Kidney (tissue), 14 donors: ENCODE data around the gene BRINP3. TPM values are rescaled to one million over a fixed set of nuclear protein-coding genes. Genes with fewer than 3 reads are reported as not detected.

Experiments
- DNase-seq, 5 donors: peaks; one replicate each; pipeline ENCODE4 v3.0.0-alpha.2; 2013 to 2020
- FAIRE-seq: peaks from 2 replicates; lab custom pipeline; 2012; peaks lifted over from hg19 to GRCh38; lab: Jason Lieb, UNC
- H3K27ac ChIP-seq, 2 donors: one replicate each; pipeline ENCODE4 v1.7.0; 2013; ENCODE audit warnings: low read depth in 2 of 2, low read length in 2 of 2, inconsistent platforms in 1 of 2
- H3K27me3 ChIP-seq: one replicate; pipeline ENCODE4 v1.7.1; 2013; ENCODE audit warnings: low read length, inconsistent platforms; ENCODE audit not compliant: control insufficient read depth, insufficient read depth
- H3K36me3 ChIP-seq, 3 donors: one replicate each; pipeline versions ENCODE4 v1.7.0 to v1.7.1; 2013; ENCODE audit warnings: low read length in 3 of 3, control low read depth in 1 of 3, inconsistent platforms in 1 of 3; ENCODE audit not compliant: insufficient read depth in 3 of 3, control insufficient read depth in 2 of 3
- H3K4me1 ChIP-seq, 3 donors: one replicate each; pipeline versions ENCODE4 v1.7.0 to v1.7.1; 2013; ENCODE audit warnings: low read length in 3 of 3, inconsistent platforms in 1 of 3, low read depth in 1 of 3; ENCODE audit not compliant: control insufficient read depth in 2 of 3, insufficient read depth in 2 of 3
- H3K4me3 ChIP-seq, 3 donors: one replicate each; pipeline versions ENCODE4 v1.7.0 to v1.8.1; 2013; ENCODE audit warnings: low read length in 3 of 3, control low read depth in 1 of 3, inconsistent platforms in 1 of 3
- H3K9ac ChIP-seq, 3 donors: one replicate each; pipeline versions ENCODE4 v1.7.0 to v1.7.1; 2013; ENCODE audit warnings: low read length in 3 of 3, control low read depth in 1 of 3, inconsistent platforms in 1 of 3
- H3K9me3 ChIP-seq, 3 donors: one replicate each; pipeline versions ENCODE4 v1.7.0 to v1.7.1; 2013; ENCODE audit warnings: low read length in 3 of 3, control low read depth in 1 of 3, inconsistent platforms in 1 of 3; ENCODE audit not compliant: control insufficient read depth in 2 of 3, insufficient read depth in 1 of 3
- CTCF ChIP-seq: IDR thresholded peaks from 3 replicates; pipeline ENCODE4 v1.5.1; 2012; ENCODE audit warnings: mild to moderate bottlenecking, moderate library complexity, borderline replicate concordance; ENCODE audit not compliant: insufficient read depth; ENCODE audit errors: extremely low read depth
- intact Hi-C: fragments of 100-400 bp; cut with DNase I; formaldehyde crosslinking; loops from one replicate; pipeline ENCODE4 v1.11.1; 2022
- polyA plus RNA-seq: library from polyadenylated mRNA; stranded (reverse); fragments of 350-450 nt; fragmentation: Illumina TruSeq; extraction: RNeasy Lipid Tissue Mini Kit (QIAGEN cat#74804); gene quantifications from one replicate; pipeline ENCODE4 v1.2.3, GENCODE V29; 2014; ENCODE audit warnings: low read depth, low replicate concordance; ENCODE audit not compliant: insufficient read depth
- total RNA-seq: library from RNA; stranded (reverse); fragmentation: NEBNext Ultra II Directional; extraction: Animal tissue kit (Norgen Biotek cat#: 25700); gene quantifications from one replicate; pipeline ENCODE4 v1.2.1, GENCODE V29; 2021
- donor health status: control.
- donor health status: control.
- donor health status: control.
- donor health status: control.
- donor health status: control.
- donor health status: DM: yes; HTN: yes; CAD: no.
- donor health status: Normal renal cell carcinoma (clear cell type).

The BRINP3 gene
- total and polyA plus RNA-seq, 2 donors from 2014 or later = 1.4 to 1.8 TPM

GRCh38 chr1:190455631-190456030 is 22.0 kb downstream of the BRINP3 start:
- FAIRE-seq = no peak
- Histone ChIP-seq H3K27ac (no peak overlapping the region), H3K9me3 (no peaks in the 10 kb centered on the region), H3K4me3 (no peak overlapping the region), H3K9ac (no peak overlapping the region), H3K27me3 (no peaks in the 10 kb centered on the region), H3K4me1 (no peaks in the 10 kb centered on the region), H3K36me3 (no peaks in the 10 kb centered on the region)
- no peak for DNase-seq
- no peak for TF ChIP-seq CTCF
- intact Hi-C loops = no loop called here

- FAIRE-seq (no peak), DNase-seq (no peak)
- no peaks in the 10 kb centered on the region for H3K9me3 ChIP-seq
- H3K27ac ChIP-seq = no peak overlapping the region
- no peaks in the 10 kb centered on the region for H3K27me3 ChIP-seq
- H3K9ac ChIP-seq = no peak overlapping the region
- H3K4me1 ChIP-seq = no peaks in the 10 kb centered on the region
- no peak overlapping the region for H3K4me3 ChIP-seq
- H3K36me3 ChIP-seq = no peaks in the 10 kb centered on the region
- no peak for TF ChIP-seq CTCF
- intact Hi-C loops = no loop called here
These were observed 24.1 kb downstream of the BRINP3 start for GRCh38 chr1:190453550-190453949.

GRCh38 chr1:190452272-190452848 is 25.3 kb downstream of the BRINP3 start:
- Histone ChIP-seq H3K36me3 (no peaks in the 10 kb centered on the region), H3K9me3 (no peaks in the 10 kb centered on the region), H3K9ac (no peak overlapping the region), H3K4me1 (no peaks in the 10 kb centered on the region), H3K4me3 (no peak overlapping the region), H3K27ac (no peak overlapping the region), H3K27me3 (no peaks in the 10 kb centered on the region)
- no peak for FAIRE-seq
- DNase-seq = no peak
- intact Hi-C loops = no loop called here
- no peak for TF ChIP-seq CTCF

GRCh38 chr1:190444464-190444863 is 33.2 kb downstream of the BRINP3 start:
- FAIRE-seq (no peak), DNase-seq (no peak)
- no peak overlapping the region for H3K27ac ChIP-seq
- no peak for TF ChIP-seq CTCF
- H3K27me3 ChIP-seq = no peaks in the 10 kb centered on the region
- no peaks in the 10 kb centered on the region for H3K4me1 ChIP-seq
- H3K9ac ChIP-seq = no peak overlapping the region
- intact Hi-C loops = no loop called here
- no peak overlapping the region for H3K4me3 ChIP-seq
- no peaks in the 10 kb centered on the region for H3K9me3 ChIP-seq
- H3K36me3 ChIP-seq = no peaks in the 10 kb centered on the region
